Rectal smooth muscle tissue (tissue), 1 donor: ENCODE data around the gene SMCO2.

Source experiments
- H3K27ac ChIP-seq: one replicate; pipeline ENCODE4 v1.7.0; 2013; ENCODE audit warnings: low read depth, low read length, inconsistent platforms
- H3K27me3 ChIP-seq: one replicate; pipeline ENCODE4 v1.7.0; 2013; ENCODE audit warnings: low read length; ENCODE audit not compliant: control insufficient read depth, insufficient read depth
- H3K36me3 ChIP-seq: one replicate; pipeline ENCODE4 v1.7.0; 2013; ENCODE audit warnings: low read length; ENCODE audit not compliant: control insufficient read depth, insufficient read depth
- H3K4me1 ChIP-seq: one replicate; pipeline ENCODE4 v1.7.0; 2013; ENCODE audit warnings: low read length; ENCODE audit not compliant: control insufficient read depth, insufficient read depth
- H3K4me3 ChIP-seq: one replicate; pipeline ENCODE4 v1.7.0; 2013; ENCODE audit warnings: low read length
- H3K9ac ChIP-seq: one replicate; pipeline ENCODE4 v1.7.0; 2013; ENCODE audit warnings: low read length

SMCO2 gene

GRCh38 chr12:27524494-27524835, 77.9 kb downstream of the SMCO2 start:
- Histone ChIP-seq H3K4me3 (peak overlapping the region; percentile 93), H3K27me3 (no peaks in the 10 kb centered on the region), H3K9ac (no peak overlapping the region), H3K27ac (peak overlapping the region; percentile 85), H3K4me1 (peaks cover 7% of the 10 kb centered on the region), H3K36me3 (no peaks in the 10 kb centered on the region)

GRCh38 chr12:27524839-27525753, 78.6 kb downstream of the SMCO2 start:
- no peaks in the 10 kb centered on the region for H3K27me3 ChIP-seq
- H3K4me1 ChIP-seq: peaks cover 7% of the 10 kb centered on the region
- H3K36me3 ChIP-seq: no peaks in the 10 kb centered on the region
- peak overlapping the region; percentile 27 for H3K27ac ChIP-seq
- peak overlapping the region; percentile 93 for H3K4me3 ChIP-seq
- H3K9ac ChIP-seq: no peak overlapping the region

- no peaks in the 10 kb centered on the region for H3K27me3 ChIP-seq
- H3K36me3 ChIP-seq: no peaks in the 10 kb centered on the region
- no peak overlapping the region for H3K9ac ChIP-seq
- H3K4me1 ChIP-seq: peaks cover 15% of the 10 kb centered on the region
- H3K4me3 ChIP-seq: no peak overlapping the region
- no peak overlapping the region for H3K27ac ChIP-seq
Measured at GRCh38 chr12:27527512-27527911, 81.0 kb downstream of the SMCO2 start.

- no peak overlapping the region for H3K4me3 ChIP-seq
- no peak overlapping the region for H3K27ac ChIP-seq
- H3K4me1 ChIP-seq: peaks cover 12% of the 10 kb centered on the region
- H3K36me3 ChIP-seq: no peaks in the 10 kb centered on the region
- H3K9ac ChIP-seq: no peak overlapping the region
- H3K27me3 ChIP-seq: no peaks in the 10 kb centered on the region
Measured at GRCh38 chr12:27528788-27529187, 82.3 kb downstream of the SMCO2 start.

GRCh38 chr12:27530157-27530922, 83.8 kb downstream of the SMCO2 start:
- Histone ChIP-seq H3K4me1 (peaks cover 12% of the 10 kb centered on the region), H3K9ac (no peak overlapping the region), H3K27ac (no peak overlapping the region), H3K27me3 (no peaks in the 10 kb centered on the region), H3K36me3 (no peaks in the 10 kb centered on the region), H3K4me3 (no peak overlapping the region)

GRCh38 chr12:27531896-27532295, 85.4 kb downstream of the SMCO2 start:
- Histone ChIP-seq H3K27me3 (no peaks in the 10 kb centered on the region), H3K36me3 (no peaks in the 10 kb centered on the region), H3K4me1 (peaks cover 12% of the 10 kb centered on the region), H3K27ac (no peak overlapping the region), H3K9ac (no peak overlapping the region), H3K4me3 (no peak overlapping the region)

GRCh38 chr12:27534060-27534764, 87.7 kb downstream of the SMCO2 start:
- Histone ChIP-seq H3K4me3 (no peak overlapping the region), H3K36me3 (no peaks in the 10 kb centered on the region), H3K4me1 (peaks cover 25% of the 10 kb centered on the region), H3K27ac (no peak overlapping the region), H3K9ac (no peak overlapping the region), H3K27me3 (no peaks in the 10 kb centered on the region)

- Histone ChIP-seq H3K9ac (no peak overlapping the region), H3K27ac (no peak overlapping the region), H3K4me3 (no peak overlapping the region), H3K27me3 (no peaks in the 10 kb centered on the region), H3K4me1 (peaks cover 28% of the 10 kb centered on the region), H3K36me3 (no peaks in the 10 kb centered on the region)
Measured at GRCh38 chr12:27534765-27535161, 88.2 kb downstream of the SMCO2 start.

GRCh38 chr12:27535318-27535717, 88.8 kb downstream of the SMCO2 start:
- Histone ChIP-seq H3K27me3 (no peaks in the 10 kb centered on the region), H3K4me3 (no peak overlapping the region), H3K9ac (no peak overlapping the region), H3K36me3 (no peaks in the 10 kb centered on the region), H3K27ac (no peak overlapping the region), H3K4me1 (peaks cover 27% of the 10 kb centered on the region)

GRCh38 chr12:27537855-27538675, 91.5 kb downstream of the SMCO2 start:
- H3K4me3 ChIP-seq: no peak overlapping the region
- H3K27ac ChIP-seq: peak overlapping the region; percentile 22
- H3K27me3 ChIP-seq: no peaks in the 10 kb centered on the region
- H3K36me3 ChIP-seq: no peaks in the 10 kb centered on the region
- no peak overlapping the region for H3K9ac ChIP-seq
- H3K4me1 ChIP-seq: peaks cover 24% of the 10 kb centered on the region

GRCh38 chr12:27539191-27539631, 92.7 kb downstream of the SMCO2 start:
- H3K36me3 ChIP-seq: no peaks in the 10 kb centered on the region
- H3K4me3 ChIP-seq: no peak overlapping the region
- no peak overlapping the region for H3K27ac ChIP-seq
- H3K27me3 ChIP-seq: no peaks in the 10 kb centered on the region
- H3K9ac ChIP-seq: no peak overlapping the region
- H3K4me1 ChIP-seq: peaks cover 25% of the 10 kb centered on the region
